OCI-LY1 (cell line): ENCODE measurements around the gene TTC31.
A peak's percentile ranks its signal among the peaks of the same experiment; 100 is the strongest.

Experiments used
- H2AFZ ChIP-seq: fragments of 200-600 bp; sonication (generic), shearing (Covaris generic); 2 replicates; pipeline ENCODE4 v1.6.0; 2014; ENCODE audit warnings: antibody characterized with exemption, mild to moderate bottlenecking, low read length
- H3F3A ChIP-seq: fragments of 200-600 bp; sonication (generic), shearing (Covaris generic); 2 replicates; pipeline ENCODE4 v1.6.0; 2014; ENCODE audit warnings: mild to moderate bottlenecking, antibody characterized with exemption, low read length, moderate library complexity; ENCODE audit not compliant: insufficient read depth
- H3K27ac ChIP-seq: fragments of 200-600 bp; sonication (generic); 2 replicates; pipeline ENCODE4 v1.5.1; 2014; ENCODE audit warnings: low read length, mixed run types, mild to moderate bottlenecking, low read depth; ENCODE audit not compliant: poor library complexity, severe bottlenecking
- H3K27me3 ChIP-seq: fragments of 200-600 bp; sonication (generic); 2 replicates; pipeline ENCODE4 v1.6.0; 2014; ENCODE audit warnings: antibody characterized with exemption, mild to moderate bottlenecking, low read length, moderate library complexity; ENCODE audit not compliant: insufficient read depth
- H3K36me3 ChIP-seq: fragments of 200-600 bp; sonication (generic); 2 replicates; pipeline ENCODE4 v1.6.1; 2014; ENCODE audit warnings: mild to moderate bottlenecking, antibody characterized with exemption, low read length, moderate library complexity, mixed read lengths; ENCODE audit not compliant: insufficient read depth
- H3K4me1 ChIP-seq: fragments of 200-600 bp; sonication (generic); 2 replicates; pipeline ENCODE4 v1.5.1; 2014; ENCODE audit warnings: mild to moderate bottlenecking, low read length, moderate library complexity; ENCODE audit not compliant: insufficient read depth, severe bottlenecking
- H3K4me2 ChIP-seq: fragments of 200-600 bp; sonication (generic), shearing (Covaris generic); 2 replicates; pipeline ENCODE4 v1.6.1; 2014; ENCODE audit warnings: low read length
- H3K4me3 ChIP-seq: fragments of 200-600 bp; sonication (generic); 2 replicates; pipeline ENCODE4 v1.5.1; 2014; ENCODE audit warnings: low read length, low read depth, mild to moderate bottlenecking, mixed read lengths; ENCODE audit not compliant: poor library complexity, severe bottlenecking
- H3K79me2 ChIP-seq: fragments of 200-600 bp; shearing (Covaris generic); 2 replicates; pipeline ENCODE4 v1.6.1; 2016; ENCODE audit warnings: mixed run types, low read length, mixed read lengths; ENCODE audit not compliant: insufficient read depth
- H3K9ac ChIP-seq: fragments of 200-600 bp; sonication (generic), shearing (Covaris generic); 2 replicates; pipeline ENCODE4 v1.6.1; 2014; ENCODE audit warnings: mild to moderate bottlenecking, low read length, mixed read lengths
- H3K9me2 ChIP-seq: fragments of 200-600 bp; sonication (generic), shearing (Covaris generic); 2 replicates; pipeline ENCODE4 v1.6.1; 2014; ENCODE audit warnings: low read depth, mild to moderate bottlenecking, low read length, mixed read lengths
- H3K9me3 ChIP-seq: fragments of 200-600 bp; shearing (Covaris generic); 2 replicates; pipeline ENCODE4 v1.6.1; 2014; ENCODE audit warnings: low read length, mixed read lengths
- H4K20me1 ChIP-seq: fragments of 200-600 bp; sonication (generic), shearing (Covaris generic); 2 replicates; pipeline ENCODE4 v1.6.0; 2016; ENCODE audit warnings: mild to moderate bottlenecking, low read length; ENCODE audit not compliant: insufficient read depth
- CTCF ChIP-seq: fragments of 200-600 bp; sonication (generic), shearing (Covaris generic); IDR thresholded peaks from 2 replicates; pipeline ENCODE4 v1.5.1; 2017; ENCODE audit warnings: mild to moderate bottlenecking, antibody characterized with exemption, low read length, moderate library complexity, mixed read lengths
- EZH2 ChIP-seq: fragments of 200-600 bp; sonication (generic), shearing (Covaris generic); IDR thresholded peaks from 2 replicates; pipeline ENCODE4 v1.8.0; 2017; ENCODE audit warnings: borderline replicate concordance, mixed run types, mild to moderate bottlenecking, antibody characterized with exemption, low read length, moderate library complexity, mixed read lengths

TTC31 gene

GRCh38 chr2:74496997-74497776 is 14.3 kb downstream of the TTC31 start:
- no peak overlapping the region for H3K4me3 ChIP-seq
- H2AFZ ChIP-seq = no peak overlapping the region
- H3K9me3 ChIP-seq = no peaks in the 10 kb centered on the region
- H3K9me2 ChIP-seq = no peaks in the 10 kb centered on the region
- no peaks in the 10 kb centered on the region for H3K4me1 ChIP-seq
- H3K79me2 ChIP-seq = no peaks in the 10 kb centered on the region
- H3K9ac ChIP-seq = no peak overlapping the region
- TF ChIP-seq EZH2 (no peak), CTCF (no peak)
- no peak overlapping the region; the same call in 1 of the 2 replicates for H3K4me2 ChIP-seq
- no peak overlapping the region for H3K27ac ChIP-seq
- H3K36me3 ChIP-seq = peaks cover 18% of the 10 kb centered on the region
- H4K20me1 ChIP-seq = no peaks in the 10 kb centered on the region
- peaks cover 17% of the 10 kb centered on the region; the same call in 1 of the 2 replicates for H3K27me3 ChIP-seq
- no peaks in the 10 kb centered on the region for H3F3A ChIP-seq

DNA sequence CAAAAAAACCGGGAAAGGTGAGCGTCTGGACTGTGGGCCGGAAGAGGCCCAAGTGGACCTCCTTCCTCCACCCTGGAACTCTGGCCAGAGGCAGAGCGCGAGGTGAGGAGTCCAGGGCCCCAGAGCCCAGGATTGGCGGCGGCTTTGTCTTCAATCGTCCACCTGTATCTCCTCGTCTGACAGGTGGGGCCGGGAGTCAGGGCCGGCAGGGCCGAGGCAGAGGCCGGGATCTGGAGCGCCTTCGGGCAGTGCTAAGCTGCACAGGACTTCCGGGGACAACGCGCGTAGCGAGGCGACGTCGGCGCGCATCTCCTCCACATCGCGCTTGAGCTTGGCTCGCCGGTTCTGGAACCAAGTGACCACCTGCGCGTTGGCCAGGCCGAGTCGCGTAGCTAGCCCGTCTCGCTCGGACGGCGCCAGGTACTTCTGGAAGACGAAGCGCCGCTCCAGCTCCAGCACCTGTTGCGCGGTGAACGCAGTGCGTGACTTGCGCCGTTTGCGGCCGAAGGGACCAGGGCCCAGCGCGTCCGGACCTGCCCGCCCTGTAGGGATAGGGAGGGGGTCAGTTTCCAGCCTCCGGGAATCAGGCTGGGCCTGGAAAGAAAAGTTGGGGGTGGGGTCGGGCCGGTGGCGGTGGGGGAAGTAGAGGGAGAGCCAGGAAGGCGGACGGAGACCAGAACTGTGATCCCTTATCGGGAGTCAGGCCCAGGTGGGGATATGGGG is 15.1 kb downstream of the TTC31 start:
- Histone ChIP-seq H3K27me3 (peaks cover 22% of the 10 kb centered on the region; the same call in 1 of the 2 replicates), H2AFZ (no peak overlapping the region), H3K4me1 (peaks cover 7% of the 10 kb centered on the region), H3K9ac (no peak overlapping the region; the same call in 1 of the 2 replicates), H3F3A (no peaks in the 10 kb centered on the region), H3K9me2 (no peaks in the 10 kb centered on the region), H3K4me2 (peak overlapping the region; percentile 60), H3K9me3 (no peaks in the 10 kb centered on the region), H3K4me3 (peak overlapping the region; percentile 45), H3K27ac (no peak overlapping the region), H4K20me1 (no peaks in the 10 kb centered on the region), H3K36me3 (peaks cover 11% of the 10 kb centered on the region), H3K79me2 (no peaks in the 10 kb centered on the region)
- TF ChIP-seq EZH2 = no peak
- no peak for TF ChIP-seq CTCF

DNA sequence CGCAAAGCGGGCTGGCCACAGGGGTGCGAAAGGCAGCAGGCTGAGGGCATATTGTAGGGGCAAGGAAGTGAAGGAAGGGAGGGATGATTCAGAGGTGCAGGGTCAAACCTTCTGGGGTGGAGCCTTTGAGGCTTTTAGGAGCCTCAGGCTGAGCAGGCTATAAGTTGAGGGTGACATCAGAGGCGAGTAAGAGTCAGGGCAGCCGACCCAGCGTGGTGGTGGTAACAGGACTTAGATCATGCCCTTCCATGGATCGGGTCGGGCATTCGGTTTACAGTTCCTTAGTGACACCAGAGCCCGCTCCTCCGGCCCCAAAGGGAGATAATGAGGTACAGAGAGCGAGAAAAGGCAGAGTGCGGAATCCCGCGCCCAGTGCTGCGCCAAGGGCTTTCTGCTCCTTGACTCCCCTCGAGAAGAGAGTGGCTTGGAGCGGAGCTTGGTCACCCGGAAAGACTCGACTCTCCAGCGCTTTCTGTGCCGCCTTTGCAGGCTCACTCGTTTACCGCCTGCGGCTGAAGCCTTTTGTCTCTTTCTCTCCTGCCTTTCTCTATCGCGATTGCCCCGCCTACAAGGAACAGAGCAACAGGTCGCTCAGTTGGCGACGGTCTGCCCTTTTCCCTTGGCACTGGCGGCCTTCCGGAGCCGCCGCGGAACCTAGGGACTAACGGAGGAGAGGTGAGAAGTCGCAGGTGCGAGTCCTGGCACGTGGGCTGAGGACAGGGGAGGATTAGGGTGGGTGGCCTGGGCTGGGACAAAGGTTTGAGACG is 15.8 kb downstream of the TTC31 start:
- H3K27ac ChIP-seq = no peak overlapping the region
- H3K4me1 ChIP-seq = peaks cover 15% of the 10 kb centered on the region
- no peaks in the 10 kb centered on the region for H3K9me2 ChIP-seq
- no peak overlapping the region for H2AFZ ChIP-seq
- TF ChIP-seq EZH2 (no peak), CTCF (no peak)
- H3K9me3 ChIP-seq = no peaks in the 10 kb centered on the region
- peaks cover 25% of the 10 kb centered on the region; the same call in 1 of the 2 replicates for H3K27me3 ChIP-seq
- H3K4me2 ChIP-seq = peak overlapping the region; percentile 60
- H3K4me3 ChIP-seq = peak overlapping the region; percentile 45
- no peaks in the 10 kb centered on the region for H3K79me2 ChIP-seq
- no peaks in the 10 kb centered on the region for H3F3A ChIP-seq
- H4K20me1 ChIP-seq = no peaks in the 10 kb centered on the region
- H3K36me3 ChIP-seq = peaks cover 3% of the 10 kb centered on the region
- H3K9ac ChIP-seq = no peak overlapping the region
